ENCODE results near the gene SMYD1. TPM values are rescaled to one million over a fixed set of nuclear protein-coding genes. Genes with fewer than 3 reads are reported as not detected.

The SMYD1 gene
- total and polyA plus RNA-seq, 4 experiments from 2014 or later: not detected

DNA sequence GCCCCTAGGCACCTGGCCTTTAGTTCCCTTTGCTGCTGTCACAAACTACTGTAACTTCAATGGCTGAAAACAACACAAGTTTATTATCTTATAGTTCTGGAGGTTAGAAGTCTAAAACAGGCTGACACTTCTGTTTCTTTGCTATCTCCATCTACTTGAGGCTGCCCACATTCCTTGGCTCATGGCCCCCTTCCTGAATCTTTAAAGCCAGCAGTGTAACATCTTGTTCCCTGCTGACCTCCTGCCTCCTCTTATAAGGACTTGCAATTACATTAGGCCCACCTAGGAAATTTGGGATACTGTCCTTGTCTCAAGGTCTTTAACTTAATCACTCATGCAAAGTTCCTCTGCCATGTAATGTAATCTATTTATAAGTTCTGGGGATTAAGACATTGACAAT is 6.5 kb downstream of the SMYD1 start:
- Mint-ChIP-seq H3K27me3 (no peaks in the 10 kb centered on the region), H3K4me1 (no peaks in the 10 kb centered on the region), H3K9me3 (peaks cover 0 to 3% (median 0%) of the 10 kb centered on the region in 8 donors), H3K4me3 (no peak overlapping the region), H3K27ac (no peak overlapping the region), H3K36me3 (no peaks in the 10 kb centered on the region)
- H3K27ac ChIP-seq (ENCODE audit: low read depth, low read length): no peak overlapping the region
- CTCF ChIA-PET (ENCODE audit: partially characterized antibody): interaction anchor here (0.9 to 1.3 kb wide), 2 partner anchors 14 to 57 kb away, joined by 3 to 4 read pairs; no protein-coding TSS in a partner anchor
- H3K36me3 ChIP-seq (ENCODE audit: insufficient read depth, low read length): no peaks in the 10 kb centered on the region
- intact Hi-C loops (cut with micrococcal nuclease): no loop called here
- POLR2A ChIA-PET (ENCODE audit: partially characterized antibody): no interaction called here
- no peaks in the 10 kb centered on the region for H3K27me3 ChIP-seq (ENCODE audit: insufficient read depth, low read length)
- DNase-seq: no peak
- H3K9me3 ChIP-seq (ENCODE audit: control insufficient read depth in 1 of 2, low read length in 2 of 2): no peaks in the 10 kb centered on the region
- H3K4me3 ChIP-seq (ENCODE audit: low read length in 2 of 2): no peak overlapping the region
- no peaks in the 10 kb centered on the region for H3K4me1 ChIP-seq (ENCODE audit: insufficient read depth, low read length)

DNA sequence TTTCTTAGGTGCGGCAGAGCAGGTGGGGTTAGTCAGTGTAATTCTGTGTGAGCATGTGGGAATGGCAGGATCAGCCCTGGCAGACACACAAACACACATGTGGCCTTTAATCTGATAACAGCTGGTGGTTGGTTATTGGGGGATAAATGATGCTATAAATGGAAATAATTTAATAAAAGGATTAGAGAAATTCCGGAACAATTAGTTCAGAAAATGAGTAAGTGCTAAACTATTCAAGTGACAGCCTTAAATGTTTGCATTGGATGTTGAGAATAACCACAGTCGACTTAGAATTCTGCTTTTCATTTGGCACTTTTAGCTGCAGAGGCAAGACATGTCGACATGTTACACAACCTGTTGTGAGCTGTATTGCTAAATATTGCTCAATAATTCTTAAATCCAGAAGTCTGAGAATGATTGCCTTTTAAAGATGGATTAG is 7.2 kb downstream of the SMYD1 start:
- Mint-ChIP-seq H3K27ac (no peak overlapping the region), H3K4me1 (no peaks in the 10 kb centered on the region), H3K27me3 (no peaks in the 10 kb centered on the region), H3K9me3 (peaks cover 0 to 3% (median 0%) of the 10 kb centered on the region in 8 donors), H3K4me3 (no peak overlapping the region), H3K36me3 (no peaks in the 10 kb centered on the region)
- no peak overlapping the region for H3K27ac ChIP-seq (ENCODE audit: low read depth, low read length)
- no peaks in the 10 kb centered on the region for H3K4me1 ChIP-seq (ENCODE audit: insufficient read depth, low read length)
- no peak for DNase-seq
- H3K36me3 ChIP-seq (ENCODE audit: insufficient read depth, low read length): no peaks in the 10 kb centered on the region
- ChIA-PET POLR2A (ENCODE audit: partially characterized antibody) (no interaction called here), CTCF (ENCODE audit: partially characterized antibody) (interaction anchor here (0.9 to 1.3 kb wide), 2 partner anchors 14 to 56 kb away, joined by 3 to 4 read pairs; no protein-coding TSS in a partner anchor)
- no peak overlapping the region for H3K4me3 ChIP-seq (ENCODE audit: low read length in 2 of 2)
- intact Hi-C loops (cut with micrococcal nuclease): no loop called here
- no peaks in the 10 kb centered on the region for H3K27me3 ChIP-seq (ENCODE audit: insufficient read depth, low read length)
- H3K9me3 ChIP-seq (ENCODE audit: control insufficient read depth in 1 of 2, low read length in 2 of 2): no peaks in the 10 kb centered on the region

DNA sequence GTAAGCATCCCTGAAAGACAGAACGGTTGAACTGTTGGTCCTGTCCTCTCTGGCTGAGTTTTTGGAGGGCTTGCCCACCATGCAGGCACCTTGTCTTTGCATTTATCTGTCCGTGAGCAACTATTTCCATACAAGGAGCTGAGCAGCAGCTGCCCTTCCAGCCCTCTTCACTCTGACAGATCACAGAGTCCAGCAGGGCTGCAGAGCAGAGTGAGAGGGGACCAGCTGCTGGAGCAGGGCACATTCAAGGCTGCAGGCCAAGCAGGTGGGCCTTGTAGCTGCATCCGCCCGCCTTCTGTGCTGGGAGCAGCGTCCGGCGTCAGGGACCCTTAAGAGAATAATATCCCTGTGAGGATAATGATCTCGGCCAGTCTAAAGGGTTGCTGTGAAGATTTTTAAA is 9.5 kb downstream of the SMYD1 start:
- Histone ChIP-seq H3K4me1 (ENCODE audit: insufficient read depth, low read length) (no peaks in the 10 kb centered on the region), H3K36me3 (ENCODE audit: insufficient read depth, low read length) (no peaks in the 10 kb centered on the region), H3K4me3 (ENCODE audit: low read length in 2 of 2) (no peak overlapping the region), H3K27ac (ENCODE audit: low read depth, low read length) (no peak overlapping the region), H3K27me3 (ENCODE audit: insufficient read depth, low read length) (no peaks in the 10 kb centered on the region), H3K9me3 (ENCODE audit: control insufficient read depth in 1 of 2, low read length in 2 of 2) (no peaks in the 10 kb centered on the region)
- no peaks in the 10 kb centered on the region for H3K36me3 Mint-ChIP-seq
- H3K9me3 Mint-ChIP-seq: peaks cover 0 to 3% (median 0%) of the 10 kb centered on the region in 8 donors
- ChIA-PET POLR2A (ENCODE audit: partially characterized antibody) (no interaction called here), CTCF (ENCODE audit: partially characterized antibody) (interaction anchor here (3.2 kb wide), 1 partner anchor 16 kb away, joined by 16 read pairs; no protein-coding TSS in a partner anchor)
- H3K27ac Mint-ChIP-seq: no peak overlapping the region
- no peak for DNase-seq
- no peaks in the 10 kb centered on the region for H3K4me1 Mint-ChIP-seq
- peaks cover 2 to 3% of the 10 kb centered on the region in 2 donors for H3K27me3 Mint-ChIP-seq
- no peak overlapping the region for H3K4me3 Mint-ChIP-seq
- intact Hi-C loops (cut with micrococcal nuclease): no loop called here

DNA sequence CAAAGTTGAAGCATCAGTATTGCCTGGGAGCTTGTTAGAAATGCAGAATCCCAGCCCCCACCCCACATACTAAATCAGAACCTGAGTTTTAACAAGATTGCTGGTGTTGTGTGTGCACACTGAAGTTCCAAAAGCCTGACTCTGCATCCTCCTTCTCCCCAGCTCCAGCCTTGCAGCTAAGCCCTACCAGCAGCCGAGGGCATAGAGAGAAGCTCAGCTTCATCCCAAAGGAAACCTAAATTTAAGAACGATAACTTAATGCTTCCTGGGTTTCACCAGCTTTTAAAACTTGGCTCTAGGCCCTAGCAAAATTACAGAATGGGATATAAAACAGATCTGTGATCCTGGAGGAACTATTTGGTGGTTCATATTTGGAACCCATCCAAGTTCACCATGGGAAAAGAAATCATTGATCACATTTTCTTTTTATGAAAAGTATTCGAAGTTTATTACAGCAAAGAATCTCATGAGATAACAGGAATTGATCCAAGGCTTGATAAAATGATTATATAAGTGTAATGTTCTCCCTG is 11.1 kb downstream of the SMYD1 start:
- Mint-ChIP-seq H3K4me1 (peaks cover 0 to 4% (median 0%) of the 10 kb centered on the region in 4 donors), H3K9me3 (no peaks in the 10 kb centered on the region), H3K27ac (no peak overlapping the region), H3K27me3 (peaks cover 2 to 3% of the 10 kb centered on the region in 2 donors), H3K36me3 (no peaks in the 10 kb centered on the region), H3K4me3 (no peak overlapping the region)
- no peaks in the 10 kb centered on the region for H3K36me3 ChIP-seq (ENCODE audit: insufficient read depth, low read length)
- no peaks in the 10 kb centered on the region for H3K27me3 ChIP-seq (ENCODE audit: insufficient read depth, low read length)
- CTCF ChIA-PET (ENCODE audit: partially characterized antibody): interaction anchor here (1.2 to 3.2 kb wide), 2 partner anchors 18 to 22 kb away, joined by 3 to 16 read pairs; no protein-coding TSS in a partner anchor
- H3K27ac ChIP-seq (ENCODE audit: low read depth, low read length): no peak overlapping the region
- H3K4me3 ChIP-seq (ENCODE audit: low read length in 2 of 2): no peak overlapping the region
- intact Hi-C loops (cut with micrococcal nuclease): no loop called here
- no peaks in the 10 kb centered on the region for H3K9me3 ChIP-seq (ENCODE audit: control insufficient read depth in 1 of 2, low read length in 2 of 2)
- no peak for DNase-seq
- POLR2A ChIA-PET (ENCODE audit: partially characterized antibody): no interaction called here
- H3K4me1 ChIP-seq (ENCODE audit: insufficient read depth, low read length): no peaks in the 10 kb centered on the region

DNA sequence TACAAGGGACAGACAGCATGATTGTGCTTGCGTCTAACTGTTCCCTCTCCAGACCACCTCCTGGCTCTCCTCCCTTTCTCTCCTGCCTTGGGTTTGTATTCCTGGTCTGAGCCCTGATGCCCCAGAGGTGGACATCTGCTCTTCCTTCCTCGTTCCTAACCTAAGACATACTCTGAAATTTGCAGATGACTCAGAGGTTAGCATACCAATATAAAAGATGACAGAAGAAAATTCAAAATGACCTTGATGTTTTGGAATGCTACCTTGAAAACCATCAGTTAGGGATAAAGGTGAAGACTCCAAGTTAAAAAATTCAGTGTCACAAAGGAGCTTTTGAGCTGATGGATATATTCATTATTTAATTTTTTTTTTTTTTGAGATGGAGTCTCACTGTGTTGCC is 12.9 kb downstream of the SMYD1 start:
- intact Hi-C loops (cut with micrococcal nuclease): no loop called here
- no peak overlapping the region for H3K4me3 ChIP-seq (ENCODE audit: low read length in 2 of 2)
- DNase-seq: no peak
- H3K36me3 Mint-ChIP-seq: no peaks in the 10 kb centered on the region
- H3K4me1 ChIP-seq (ENCODE audit: insufficient read depth, low read length): no peaks in the 10 kb centered on the region
- ChIA-PET POLR2A (ENCODE audit: partially characterized antibody) (no interaction called here), CTCF (ENCODE audit: partially characterized antibody) (interaction anchor here (1.0 kb wide), 1 partner anchor 20 kb away, joined by 5 read pairs; no protein-coding TSS in a partner anchor)
- peaks cover 2 to 3% of the 10 kb centered on the region in 2 donors for H3K27me3 Mint-ChIP-seq
- H3K4me1 Mint-ChIP-seq: peaks cover 0 to 4% (median 0%) of the 10 kb centered on the region in 4 donors
- H3K9me3 ChIP-seq (ENCODE audit: control insufficient read depth in 1 of 2, low read length in 2 of 2): no peaks in the 10 kb centered on the region
- H3K27ac Mint-ChIP-seq: no peak overlapping the region
- H3K27me3 ChIP-seq (ENCODE audit: insufficient read depth, low read length): no peaks in the 10 kb centered on the region
- H3K9me3 Mint-ChIP-seq: no peaks in the 10 kb centered on the region
- no peak overlapping the region for H3K4me3 Mint-ChIP-seq
- no peaks in the 10 kb centered on the region for H3K36me3 ChIP-seq (ENCODE audit: insufficient read depth, low read length)
- H3K27ac ChIP-seq (ENCODE audit: low read depth, low read length): no peak overlapping the region

DNA sequence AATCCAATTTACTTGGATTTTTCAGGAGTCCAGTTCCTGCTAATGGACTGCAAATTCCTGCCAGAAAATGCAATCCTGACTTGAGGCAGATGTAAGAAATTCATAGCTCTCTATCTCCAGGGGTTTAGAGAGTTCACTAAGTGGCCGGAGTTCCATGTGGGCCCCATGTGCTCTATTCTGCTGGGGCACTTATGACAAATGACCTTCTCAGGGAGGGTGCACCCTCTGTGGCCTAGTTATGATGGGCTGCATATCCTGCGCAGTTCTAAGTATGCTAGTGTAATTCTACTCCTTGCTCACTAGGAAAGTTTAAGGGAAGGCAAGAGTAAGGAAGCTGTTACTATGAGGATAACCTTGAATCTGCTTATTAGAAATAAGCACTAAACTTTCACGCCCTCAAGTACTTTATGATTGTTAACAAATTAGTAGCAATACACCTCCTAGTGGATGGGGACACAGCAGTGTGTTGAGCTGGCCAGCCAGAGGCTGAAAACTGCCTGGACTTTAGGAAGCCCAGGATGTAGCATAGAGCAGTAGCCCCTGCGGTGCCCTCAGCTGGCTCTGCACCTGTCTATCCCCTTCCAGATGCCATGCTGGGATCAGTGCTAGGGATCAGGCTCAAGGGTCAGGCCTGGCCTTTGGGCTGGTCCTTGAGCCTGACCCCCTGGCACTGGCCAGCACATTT is 14.4 kb downstream of the SMYD1 start:
- POLR2A ChIA-PET (ENCODE audit: partially characterized antibody): no interaction called here
- no peaks in the 10 kb centered on the region for H3K27me3 ChIP-seq (ENCODE audit: insufficient read depth, low read length)
- no peak for DNase-seq
- no peak overlapping the region for H3K4me3 ChIP-seq (ENCODE audit: low read length in 2 of 2)
- intact Hi-C loops (cut with micrococcal nuclease): no loop called here
- no peaks in the 10 kb centered on the region for H3K36me3 Mint-ChIP-seq
- peaks cover 2 to 3% of the 10 kb centered on the region in 2 donors for H3K27me3 Mint-ChIP-seq
- H3K27ac ChIP-seq (ENCODE audit: low read depth, low read length): no peak overlapping the region
- H3K9me3 Mint-ChIP-seq: no peaks in the 10 kb centered on the region
- H3K27ac Mint-ChIP-seq: no peak overlapping the region
- no peaks in the 10 kb centered on the region for H3K4me1 ChIP-seq (ENCODE audit: insufficient read depth, low read length)
- H3K9me3 ChIP-seq (ENCODE audit: control insufficient read depth in 1 of 2, low read length in 2 of 2): no peaks in the 10 kb centered on the region
- CTCF ChIA-PET (ENCODE audit: partially characterized antibody): interaction anchor here (1.2 kb wide), 1 partner anchor 22 kb away, joined by 3 read pairs; no protein-coding TSS in a partner anchor
- no peak overlapping the region for H3K4me3 Mint-ChIP-seq
- no peaks in the 10 kb centered on the region for H3K36me3 ChIP-seq (ENCODE audit: insufficient read depth, low read length)
- peaks cover 0 to 4% (median 0%) of the 10 kb centered on the region in 4 donors for H3K4me1 Mint-ChIP-seq

DNA sequence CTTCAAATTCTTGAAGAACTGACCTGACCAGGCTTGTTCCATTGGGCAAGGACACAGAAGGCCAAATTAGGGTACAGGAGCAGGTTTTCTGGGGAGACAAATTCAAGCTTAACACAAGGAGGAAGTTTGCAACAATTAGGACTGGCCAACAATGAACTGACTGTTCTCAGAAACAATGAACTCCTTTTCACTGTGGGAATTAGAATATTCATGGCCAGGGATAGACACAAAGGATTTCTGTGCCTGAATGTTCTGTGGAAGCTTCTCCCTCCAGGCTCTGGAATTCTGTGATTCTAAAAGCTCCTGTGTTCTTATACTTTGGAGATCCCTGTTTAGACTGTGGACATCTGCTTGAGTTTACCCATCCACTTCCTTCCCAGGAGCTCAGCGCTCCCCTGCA is 15.2 kb downstream of the SMYD1 start:
- H3K27ac Mint-ChIP-seq: no peak overlapping the region
- POLR2A ChIA-PET (ENCODE audit: partially characterized antibody): no interaction called here

More for the DNA sequence above, 15.2 kb downstream of the SMYD1 start:
- CTCF ChIA-PET (ENCODE audit: partially characterized antibody): interaction anchor here (1.2 kb wide), 1 partner anchor 23 kb away, joined by 3 read pairs; no protein-coding TSS in a partner anchor
- no peaks in the 10 kb centered on the region for H3K9me3 ChIP-seq (ENCODE audit: control insufficient read depth in 1 of 2, low read length in 2 of 2)
- no peak overlapping the region for H3K4me3 ChIP-seq (ENCODE audit: low read length in 2 of 2)
- no peaks in the 10 kb centered on the region for H3K36me3 ChIP-seq (ENCODE audit: insufficient read depth, low read length)
- no peak overlapping the region for H3K27ac ChIP-seq (ENCODE audit: low read depth, low read length)
- H3K4me1 ChIP-seq (ENCODE audit: insufficient read depth, low read length): no peaks in the 10 kb centered on the region
- Mint-ChIP-seq H3K9me3 (no peaks in the 10 kb centered on the region), H3K4me3 (no peak overlapping the region), H3K36me3 (no peaks in the 10 kb centered on the region), H3K27me3 (peaks cover 2 to 3% of the 10 kb centered on the region in 2 donors), H3K4me1 (peaks cover 0 to 4% (median 0%) of the 10 kb centered on the region in 4 donors)
- intact Hi-C loops (cut with micrococcal nuclease): no loop called here
- no peaks in the 10 kb centered on the region for H3K27me3 ChIP-seq (ENCODE audit: insufficient read depth, low read length)
- DNase-seq: no peak
